GM18505 (cell line): Measurements from ENCODE around the gene DRC1.

Experiments used
- ATAC-seq: cut with Tn5 transposase; IDR thresholded peaks from one replicate; pipeline ENCODE4 v1.9.1; 2021; ENCODE audit not compliant: unreplicated experiment
- POLR2A ChIP-seq: IDR thresholded peaks from 4 replicates; pipeline ENCODE4 v1.6.1; 2011; ENCODE audit warnings: borderline replicate concordance; ENCODE audit not compliant: insufficient read depth, insufficient read length; ENCODE audit errors: extremely low read depth

DRC1 gene

GRCh38 chr2:26478366-26478765, 76.6 kb downstream of the DRC1 start:
- no peak for ATAC-seq
- TF ChIP-seq POLR2A, result no peak

GRCh38 chr2:26479131-26479788, 77.5 kb downstream of the DRC1 start:
- TF ChIP-seq POLR2A, result no peak
- no peak for ATAC-seq

GRCh38 chr2:26479789-26480565, 78.3 kb downstream of the DRC1 start:
- no peak for ATAC-seq
- TF ChIP-seq POLR2A, result no peak

GRCh38 chr2:26480566-26481423, 79.1 kb downstream of the DRC1 start:
- ATAC-seq, result no peak
- TF ChIP-seq POLR2A, result no peak

- no peak for ATAC-seq
- TF ChIP-seq POLR2A, result no peak
Measured at GRCh38 chr2:26481706-26482105, 80.0 kb downstream of the DRC1 start.

- no peak for TF ChIP-seq POLR2A
- ATAC-seq, result no peak
Measured at GRCh38 chr2:26482211-26483026, 80.7 kb downstream of the DRC1 start.

GRCh38 chr2:26483027-26483326, 81.3 kb downstream of the DRC1 start:
- TF ChIP-seq POLR2A, result no peak
- ATAC-seq, result no peak

GRCh38 chr2:26483516-26483915, 81.8 kb downstream of the DRC1 start:
- TF ChIP-seq POLR2A, result no peak

GRCh38 chr2:26483957-26484565, 82.3 kb downstream of the DRC1 start:
- no peak for TF ChIP-seq POLR2A
- ATAC-seq, result no peak

More at GRCh38 chr2:26483516-26483915, 81.8 kb downstream of the DRC1 start:
- no peak for ATAC-seq

GRCh38 chr2:26484579-26484978, 82.9 kb downstream of the DRC1 start:
- no peak for TF ChIP-seq POLR2A
- no peak for ATAC-seq

- ATAC-seq, result no peak
- no peak for TF ChIP-seq POLR2A
Measured at GRCh38 chr2:26485099-26485498, 83.4 kb downstream of the DRC1 start.

GRCh38 chr2:26485725-26486418, 84.2 kb downstream of the DRC1 start:
- TF ChIP-seq POLR2A, result no peak
- no peak for ATAC-seq
